ENCODE results near the gene BPIFB1.

The BPIFB1 gene

DNA sequence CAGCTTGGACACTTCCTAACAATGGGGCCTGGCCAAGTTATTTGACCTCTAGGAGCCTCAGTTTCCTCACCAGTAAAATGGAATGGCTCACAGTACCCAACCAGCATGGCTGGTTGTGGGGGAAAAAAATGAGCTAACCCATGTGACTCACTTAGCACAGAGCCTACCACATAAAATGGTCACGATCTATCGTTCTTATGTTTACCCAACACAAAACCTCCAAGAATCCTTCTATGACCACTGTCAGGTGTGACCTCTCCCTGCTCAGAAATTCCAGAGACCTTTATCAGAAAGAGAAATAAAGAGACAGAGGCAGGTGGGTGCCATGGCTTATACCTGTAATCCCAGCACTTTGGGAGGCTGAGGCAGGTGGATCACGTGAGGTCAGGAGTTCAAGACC lies 39.4 kb downstream of the BPIFB1 start:
- DNase-seq (ENCODE audit: low read depth in 2 of 3, low spot score in 1 of 3): no peak

DNA sequence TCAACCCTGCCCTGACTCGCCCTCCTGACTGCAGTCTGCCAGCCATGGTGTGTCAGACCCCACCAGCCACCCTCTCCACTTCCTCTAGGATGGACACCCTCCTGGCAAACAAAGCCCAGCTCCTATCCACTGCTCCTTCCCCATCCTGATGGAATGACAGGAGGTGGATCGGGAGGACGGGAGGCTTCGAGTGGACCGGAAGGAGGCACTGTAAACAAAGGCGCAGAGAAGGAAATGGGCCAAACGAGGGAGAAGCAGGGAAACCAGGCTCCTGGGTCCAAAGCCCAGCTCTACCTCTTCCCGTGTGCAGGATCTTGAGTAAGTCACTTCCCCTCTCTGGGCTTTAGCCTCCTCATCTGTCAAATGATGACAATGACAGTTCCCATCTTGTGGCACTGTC lies 40.2 kb downstream of the BPIFB1 start:
- no peak for DNase-seq (ENCODE audit: low read depth in 2 of 3, low spot score in 1 of 3)

GRCh38 chr20:33325350-33325749 lies 42.3 kb downstream of the BPIFB1 start:
- no peak for DNase-seq (ENCODE audit: low read depth in 2 of 3, low spot score in 1 of 3)

DNA sequence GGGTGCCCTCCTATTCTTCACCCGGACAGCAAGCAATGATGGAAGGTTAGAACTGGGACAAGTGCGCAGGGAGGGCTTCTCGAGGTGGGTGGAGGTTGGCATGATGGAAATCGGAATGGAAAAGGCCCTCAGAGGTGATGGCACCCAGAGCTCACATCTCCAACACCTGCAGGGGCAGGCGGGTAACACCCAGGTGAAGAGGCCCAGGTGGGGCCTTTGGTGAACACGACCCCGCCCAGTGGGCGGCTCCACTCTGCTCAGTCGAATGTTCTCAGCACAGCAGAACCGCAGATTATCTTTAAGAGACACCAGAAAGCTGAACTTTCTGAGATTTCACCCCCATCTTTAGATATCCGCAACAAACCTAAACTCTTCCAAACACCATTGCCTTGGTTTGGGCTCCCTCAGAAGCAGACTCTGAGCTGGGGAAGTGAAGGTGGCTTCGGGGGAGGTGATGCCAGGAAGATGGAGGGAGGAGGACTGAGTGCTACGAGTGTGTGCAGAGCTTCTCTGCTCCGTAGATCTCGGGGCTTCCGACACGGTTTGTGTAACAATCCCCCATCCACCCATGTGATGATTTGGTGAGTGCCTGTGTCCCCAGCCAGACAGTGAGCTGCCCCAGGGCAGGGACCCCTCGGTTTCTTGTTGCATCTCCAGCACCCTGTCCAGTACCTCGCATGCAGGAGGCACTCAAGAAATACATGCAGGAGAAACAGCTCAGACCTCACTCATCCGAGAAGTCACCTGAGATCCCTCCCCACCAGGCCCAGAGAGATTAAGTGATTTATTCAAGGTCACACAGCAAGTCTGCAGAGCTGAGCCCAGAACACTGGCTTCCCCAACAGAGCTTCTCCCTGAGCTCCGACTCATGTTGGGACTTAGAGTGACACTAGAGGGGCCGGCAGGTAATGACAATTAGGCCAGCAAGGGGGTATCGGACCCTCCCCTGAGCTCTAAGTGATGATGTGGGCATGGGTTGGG lies 45.4 kb downstream of the BPIFB1 start:
- no peak for DNase-seq (ENCODE audit: low read depth in 2 of 3, low spot score in 1 of 3)

DNA sequence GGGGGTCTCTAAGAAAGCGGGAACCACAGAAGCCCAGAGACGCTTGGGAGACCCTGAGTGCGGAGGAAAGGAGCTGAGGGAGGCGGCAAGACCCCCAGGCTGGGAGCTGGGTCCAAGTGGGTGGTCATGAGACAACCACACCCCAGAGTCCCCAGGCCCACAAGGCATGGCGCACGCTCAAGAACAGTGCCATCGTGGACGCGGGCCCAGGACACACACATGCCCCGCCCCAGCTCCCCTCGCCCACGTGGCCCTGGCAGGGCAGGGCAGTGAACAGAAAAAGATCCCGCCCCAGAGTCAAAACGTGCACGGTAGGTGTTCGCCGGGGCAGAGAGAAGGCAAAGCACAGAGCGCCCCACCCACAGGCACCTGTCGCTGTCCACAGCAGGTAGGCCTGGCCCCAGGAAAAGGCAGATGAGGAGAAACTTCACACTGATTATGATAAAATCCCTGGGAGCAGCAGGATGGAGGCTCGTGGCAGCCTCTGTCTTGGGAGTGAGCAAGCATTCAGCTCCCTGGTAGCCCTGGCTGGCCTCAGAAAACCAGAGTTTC lies 50.0 kb downstream of the BPIFB1 start:
- DNase-seq (ENCODE audit: low read depth in 2 of 3, low spot score in 1 of 3): no peak

DNA sequence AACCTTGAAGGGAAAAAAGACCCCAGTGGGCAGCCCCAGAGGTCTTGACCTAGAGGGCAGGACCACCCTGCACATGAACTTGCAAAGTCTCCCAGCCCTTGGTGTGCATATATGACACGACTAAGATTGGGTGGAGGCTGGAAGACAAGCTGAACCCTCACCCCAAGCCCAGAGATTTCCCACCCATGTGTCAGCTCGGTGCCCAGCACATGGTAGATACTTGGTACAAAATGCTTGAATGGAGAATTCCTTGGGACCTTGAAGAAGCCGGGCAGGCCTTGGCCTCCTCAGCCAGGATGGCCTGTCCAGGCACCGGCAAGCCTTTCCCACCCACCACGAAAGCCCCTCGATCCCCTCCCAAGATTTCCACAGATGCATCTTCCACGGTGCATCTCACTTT lies 50.6 kb downstream of the BPIFB1 start:
- no peak for DNase-seq (ENCODE audit: low read depth in 2 of 3, low spot score in 1 of 3)

GRCh38 chr20:33334111-33334510 lies 51.1 kb downstream of the BPIFB1 start:
- DNase-seq (ENCODE audit: low read depth in 2 of 3, low spot score in 1 of 3): no peak

DNA sequence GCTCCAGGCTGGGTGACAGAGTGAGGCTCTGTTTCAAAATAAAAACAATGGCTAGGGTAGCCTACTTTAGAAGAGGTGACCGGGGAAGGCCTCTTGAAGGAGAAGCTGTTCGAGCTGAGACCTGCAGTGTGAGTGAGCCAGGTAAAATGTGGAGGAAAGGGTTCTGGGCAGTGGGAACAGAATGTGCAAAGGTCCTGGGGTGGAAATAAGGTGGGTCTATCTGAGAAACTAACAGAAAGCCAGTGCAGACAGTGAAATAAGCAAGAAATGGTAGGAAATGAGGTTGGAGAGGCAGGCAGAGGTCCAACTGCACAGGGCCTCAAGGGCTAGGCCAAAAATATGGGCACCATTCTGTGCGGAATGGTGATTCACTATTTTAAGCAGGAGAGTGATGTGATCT lies 53.4 kb downstream of the BPIFB1 start:
- DNase-seq (ENCODE audit: low read depth in 2 of 3, low spot score in 1 of 3): no peak

DNA sequence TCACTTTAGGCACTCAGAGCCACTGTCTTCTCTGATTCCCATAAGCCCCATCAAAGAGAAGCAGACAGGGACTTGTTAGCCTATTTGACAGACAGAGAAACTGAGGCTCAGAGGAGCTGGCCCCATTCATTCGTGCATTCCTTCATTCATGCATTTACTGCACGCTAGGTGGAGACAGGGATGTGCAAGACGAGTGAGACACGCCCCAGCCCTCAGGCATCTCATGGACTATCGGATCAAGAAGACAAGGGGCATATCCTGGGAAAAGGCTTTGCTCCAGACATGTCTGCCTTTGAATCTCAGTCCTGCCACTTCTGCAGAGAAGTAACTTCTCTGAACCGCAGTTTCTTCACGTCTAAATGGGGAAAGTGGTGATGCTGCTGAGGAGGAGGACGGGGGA lies 54.1 kb downstream of the BPIFB1 start:
- no peak for DNase-seq (ENCODE audit: low read depth in 2 of 3, low spot score in 1 of 3)

DNA sequence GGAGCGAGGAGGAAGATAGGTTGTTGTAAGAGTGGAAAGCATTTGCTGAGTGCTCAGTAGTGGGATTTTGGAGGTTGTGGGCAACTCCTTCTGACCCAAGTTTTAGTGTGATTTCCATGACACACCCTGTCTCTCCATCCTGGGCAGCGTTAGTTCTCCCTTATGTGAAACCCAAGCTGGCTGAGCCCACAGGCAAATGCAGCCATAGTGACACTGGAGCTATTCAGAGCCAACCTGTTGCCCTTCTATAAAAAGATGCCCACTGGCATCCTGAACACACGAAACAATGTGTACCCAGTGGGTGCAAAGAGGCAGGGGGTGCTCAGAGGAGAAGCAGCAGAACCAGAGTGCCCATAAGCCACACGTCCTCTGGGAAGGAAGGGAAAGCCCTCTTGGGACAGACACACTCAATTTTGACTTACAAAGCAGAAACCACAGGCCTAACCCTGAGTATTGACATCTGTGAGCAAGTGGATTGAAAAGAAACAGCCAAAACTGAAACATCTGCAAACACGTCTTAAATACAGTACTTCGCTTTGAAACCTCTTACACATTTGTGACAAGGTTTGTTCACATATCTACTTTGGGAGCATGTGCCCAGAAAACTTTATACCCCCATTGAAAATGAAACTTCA lies 54.6 kb downstream of the BPIFB1 start:
- DNase-seq (ENCODE audit: low read depth in 2 of 3, low spot score in 1 of 3): no peak

- DNase-seq (ENCODE audit: low read depth in 2 of 3, low spot score in 1 of 3): no peak
Measured at GRCh38 chr20:33338467-33339258, 55.6 kb downstream of the BPIFB1 start.

DNA sequence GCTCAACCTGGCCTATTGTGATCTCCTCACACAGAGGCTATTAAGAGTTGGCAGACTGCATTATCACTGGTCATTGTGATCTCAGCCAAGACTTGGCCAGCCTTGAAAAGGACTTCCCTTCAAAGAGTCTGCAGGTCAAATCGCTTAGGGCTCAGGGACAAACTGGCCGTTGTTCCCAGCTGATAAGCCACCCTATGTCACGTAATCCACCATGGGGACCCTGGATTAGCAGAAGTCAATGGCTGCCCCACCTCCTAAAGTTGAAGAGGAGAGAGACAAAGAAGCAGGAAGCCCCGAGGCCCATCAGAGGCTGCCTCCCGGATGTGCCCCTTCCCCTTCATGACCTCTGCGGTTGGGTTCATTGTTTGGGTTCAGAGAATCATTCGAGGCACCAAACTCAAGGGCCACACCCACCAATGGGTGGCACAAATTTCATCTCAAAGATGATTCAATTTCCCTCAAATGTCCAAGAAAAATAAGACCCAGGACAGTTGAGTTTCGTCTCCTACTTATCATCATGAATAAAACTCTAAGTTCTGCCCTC lies 56.6 kb downstream of the BPIFB1 start:
- no peak for DNase-seq (ENCODE audit: low read depth in 2 of 3, low spot score in 1 of 3)

DNA sequence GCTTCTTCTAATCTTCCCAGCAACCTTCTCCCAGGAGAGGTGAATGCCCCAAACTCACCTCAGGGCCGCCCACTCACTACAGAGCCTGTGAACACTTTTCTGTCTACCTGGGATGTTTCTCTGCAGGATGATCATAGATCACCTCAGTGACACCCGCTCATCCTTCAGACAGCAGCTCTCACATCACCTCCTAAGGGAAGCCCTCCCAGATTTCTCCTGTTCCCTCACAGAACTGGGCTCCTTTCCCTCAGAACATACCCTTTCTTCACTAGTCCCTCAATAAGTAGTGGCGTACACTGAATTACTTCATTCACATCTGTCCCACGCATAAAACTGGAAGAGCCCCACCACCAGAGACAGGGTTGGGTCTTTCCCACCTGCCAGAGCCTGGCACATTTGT lies 60.5 kb downstream of the BPIFB1 start:
- DNase-seq (ENCODE audit: low read depth in 2 of 3, low spot score in 1 of 3): no peak

- DNase-seq (ENCODE audit: low read depth in 2 of 3, low spot score in 1 of 3): no peak
Measured at GRCh38 chr20:33345342-33345741, 62.3 kb downstream of the BPIFB1 start.

GRCh38 chr20:33348136-33348937 lies 65.3 kb downstream of the BPIFB1 start:
- no peak for DNase-seq (ENCODE audit: low read depth in 2 of 3, low spot score in 1 of 3)

GRCh38 chr20:33349493-33349892 lies 66.5 kb downstream of the BPIFB1 start:
- no peak for DNase-seq (ENCODE audit: low read depth in 2 of 3, low spot score in 1 of 3)

DNA sequence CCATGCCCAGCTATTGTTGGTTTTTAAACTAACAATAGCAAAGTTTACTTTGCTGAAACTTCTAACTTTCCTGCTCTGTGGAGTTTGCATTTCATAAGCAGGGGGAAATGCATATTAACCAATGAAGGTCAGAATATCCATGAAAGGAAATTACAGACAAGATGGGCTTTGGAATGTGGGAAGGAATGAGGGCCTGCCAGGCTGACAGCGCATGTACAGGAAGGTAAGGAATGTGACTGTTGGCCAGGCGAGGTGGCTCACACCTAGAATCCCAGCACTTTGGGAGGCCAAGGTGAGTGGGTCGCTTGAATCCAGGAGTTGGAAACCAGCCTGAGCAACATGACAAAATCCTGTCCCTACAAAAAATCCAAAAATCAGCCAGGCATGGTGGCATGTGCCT lies 68.7 kb downstream of the BPIFB1 start:
- no peak for DNase-seq (ENCODE audit: low read depth in 2 of 3, low spot score in 1 of 3)

DNA sequence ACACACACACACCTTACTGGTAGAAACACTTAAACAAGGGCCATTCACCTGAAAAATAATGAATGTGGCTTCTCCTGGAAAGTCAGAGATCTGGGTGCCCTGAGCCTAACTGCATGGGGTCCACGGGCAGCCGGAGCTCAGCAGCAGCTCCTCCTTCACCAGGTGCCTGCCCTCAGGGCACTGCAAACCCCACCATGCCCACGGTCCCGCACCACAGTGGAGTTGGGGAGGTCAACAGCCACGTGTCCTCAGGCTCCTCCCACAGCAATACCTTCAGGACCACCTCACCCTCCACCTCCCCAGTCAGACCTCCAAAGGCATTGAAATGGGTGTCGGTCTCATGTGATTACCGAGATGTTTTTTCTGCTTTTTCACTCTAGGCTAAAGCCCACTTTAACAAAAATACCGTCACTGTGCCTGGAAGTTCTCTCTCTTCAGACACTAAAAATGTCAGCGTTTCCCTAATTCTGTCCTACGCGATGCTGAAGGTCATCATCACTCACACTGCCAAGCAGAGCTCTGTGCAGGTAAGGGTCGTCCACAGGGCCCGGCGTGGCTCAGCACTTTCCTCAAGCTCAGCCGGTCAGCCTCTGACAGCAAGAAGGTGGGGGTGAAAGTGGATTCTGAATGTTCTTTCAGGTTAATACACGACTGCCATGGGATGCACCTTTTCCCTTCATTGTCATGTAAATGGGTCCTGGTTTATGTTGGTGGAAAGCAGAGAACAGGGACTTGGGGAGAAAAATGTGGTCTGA lies 69.4 kb downstream of the BPIFB1 start:
- DNase-seq (ENCODE audit: low read depth in 2 of 3, low spot score in 1 of 3): no peak

GRCh38 chr20:33353013-33353402 lies 70.0 kb downstream of the BPIFB1 start:
- DNase-seq (ENCODE audit: low read depth in 2 of 3, low spot score in 1 of 3): no peak
